GM21526 (cell line): ENCODE results near the gene LINGO1.

Experiments
- ATAC-seq: cut with Tn5 transposase; IDR thresholded peaks from one replicate; pipeline ENCODE4 v1.9.1; 2021; ENCODE audit warnings: moderate library complexity; ENCODE audit not compliant: unreplicated experiment, low FRiP score

The LINGO1 gene

DNA sequence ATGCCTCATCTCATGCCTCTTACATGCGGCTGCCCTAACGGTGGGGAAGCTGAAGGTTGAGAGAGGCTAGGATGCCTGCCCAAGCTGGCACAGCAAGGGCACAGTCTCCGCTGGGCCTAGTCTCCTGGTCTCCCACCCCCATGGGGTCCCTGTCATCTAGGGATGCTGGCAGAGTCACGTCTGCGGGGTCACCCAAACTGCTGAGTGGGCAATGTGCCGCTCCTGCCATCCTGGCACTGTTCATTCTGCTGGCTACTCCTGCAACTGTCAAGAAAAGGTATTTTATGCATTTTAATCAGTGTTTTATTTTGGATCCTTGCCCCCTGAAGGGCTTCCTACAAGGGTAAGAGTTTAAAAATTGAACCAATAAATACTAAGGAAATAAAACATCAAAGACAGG, 12.8 kb downstream of the LINGO1 start:
- ATAC-seq, result no peak

GRCh38 chr15:77617476-77618230, 15.1 kb downstream of the LINGO1 start:
- ATAC-seq, result no peak

DNA sequence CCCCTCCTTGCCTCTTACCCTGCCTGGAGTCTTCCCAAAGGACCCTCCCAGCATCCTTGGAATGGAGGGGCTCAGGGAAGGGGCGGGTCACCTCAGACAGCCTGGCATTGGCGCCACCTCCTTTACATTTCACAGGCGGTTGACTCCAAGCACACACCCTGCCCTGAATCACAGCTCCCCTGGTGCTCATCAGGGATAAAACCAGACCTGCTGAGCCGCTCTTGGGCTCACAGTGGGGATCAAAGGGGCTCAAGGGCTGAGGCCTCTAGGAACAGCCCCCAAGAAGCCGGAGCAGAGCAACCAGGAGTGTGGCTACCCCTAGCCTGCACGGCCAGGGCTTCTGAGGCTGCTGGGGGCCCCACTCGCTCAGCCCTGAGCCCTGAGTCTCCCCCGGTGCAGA, 16.6 kb downstream of the LINGO1 start:
- no peak for ATAC-seq

DNA sequence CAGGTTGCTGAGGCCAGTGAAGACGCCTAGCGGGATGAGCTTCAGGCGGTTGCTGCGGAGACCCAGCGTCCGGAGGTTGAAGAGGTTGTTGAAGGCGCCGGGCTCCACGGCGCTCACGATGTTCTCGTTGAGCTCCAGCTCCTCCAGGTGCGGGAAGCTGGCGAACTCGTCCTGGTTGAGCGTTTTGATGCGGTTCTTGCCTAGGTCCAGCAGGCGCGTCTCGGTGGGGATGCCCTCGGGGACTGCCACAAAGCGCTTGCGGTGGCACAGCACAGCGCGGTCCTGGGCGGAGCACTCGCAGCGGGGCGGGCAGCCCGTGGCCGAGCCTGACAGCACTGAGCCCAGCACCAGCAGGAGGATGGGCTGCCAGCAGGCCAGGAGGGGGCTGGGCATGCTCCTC, 17.2 kb downstream of the LINGO1 start:
- no peak for ATAC-seq

DNA sequence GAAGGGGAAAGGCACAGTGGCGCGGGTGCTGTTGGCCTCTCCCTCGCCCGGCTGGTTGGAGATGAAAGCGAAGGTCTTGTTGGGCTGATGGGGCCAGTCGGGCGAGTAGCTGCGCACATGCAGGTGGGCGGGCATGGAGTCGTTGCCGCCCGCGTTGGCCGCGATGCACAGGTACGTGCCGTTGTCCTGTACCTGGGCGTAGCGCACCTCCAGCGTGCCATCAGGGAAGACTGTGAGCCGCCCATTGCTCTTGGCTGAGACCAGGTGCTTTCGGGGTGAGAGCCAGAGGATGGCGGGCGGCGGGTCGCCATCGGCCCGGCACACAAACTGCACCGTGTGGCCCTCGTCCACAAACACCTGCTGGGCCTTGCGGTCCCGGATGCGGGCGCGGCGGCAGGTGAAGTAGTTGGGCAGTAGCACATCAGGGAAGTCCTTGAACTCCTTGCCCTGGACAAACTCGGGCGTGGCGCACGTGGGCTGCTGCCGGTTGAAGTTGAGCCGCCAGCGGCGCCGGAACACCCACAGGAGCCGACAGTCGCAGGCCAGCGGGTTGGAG, 18.4 kb downstream of the LINGO1 start:
- ATAC-seq, result no peak

GRCh38 chr15:77613814-77614213, 18.9 kb downstream of the LINGO1 start:
- no peak for ATAC-seq

GRCh38 chr15:77612958-77613601, 19.6 kb downstream of the LINGO1 start:
- ATAC-seq, result no peak

- no peak for ATAC-seq
These were observed 20.9 kb downstream of the LINGO1 start for GRCh38 chr15:77611767-77612166.

DNA sequence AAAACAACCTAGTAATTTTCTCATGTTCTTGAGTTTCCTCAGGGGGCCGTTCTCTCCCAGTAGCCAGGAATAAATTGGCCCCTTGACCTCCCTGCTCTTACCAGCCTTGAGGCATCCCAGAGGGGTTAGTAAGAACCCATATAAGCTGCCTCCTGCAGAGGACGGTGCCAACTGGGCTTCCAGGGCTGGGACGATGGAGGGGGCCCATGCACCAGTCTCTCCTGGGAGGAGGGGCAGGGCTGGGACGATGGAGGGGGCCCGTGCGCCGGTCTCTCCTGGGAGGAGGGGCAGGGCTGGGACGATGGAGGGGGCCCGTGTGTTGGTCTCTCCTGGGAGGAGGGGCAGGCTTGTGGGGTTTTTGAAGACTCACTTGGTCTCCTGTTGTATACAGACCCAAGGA, 22.0 kb downstream of the LINGO1 start:
- ATAC-seq, result no peak

- no peak for ATAC-seq
These were observed 23.2 kb downstream of the LINGO1 start for GRCh38 chr15:77609558-77609957.

DNA sequence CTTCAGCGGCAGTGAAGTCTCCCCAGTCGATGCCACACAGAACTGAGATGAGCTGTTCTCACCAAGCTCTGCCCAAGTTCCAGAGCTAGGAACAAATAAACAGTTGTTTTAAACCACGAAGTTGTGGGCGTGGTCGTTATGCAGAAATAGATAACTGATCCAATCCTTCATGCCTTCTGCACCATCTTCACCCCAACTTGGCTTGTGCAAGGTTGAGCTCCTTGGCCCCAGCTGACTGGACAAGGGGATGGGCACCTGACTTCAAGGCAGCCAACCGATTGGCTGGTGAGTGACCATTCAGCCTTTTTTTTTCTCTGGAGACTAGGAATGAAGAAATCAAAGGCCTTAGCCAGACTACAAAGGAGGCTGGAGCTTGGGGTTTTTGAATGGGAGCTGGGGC, 23.9 kb downstream of the LINGO1 start:
- no peak for ATAC-seq

DNA sequence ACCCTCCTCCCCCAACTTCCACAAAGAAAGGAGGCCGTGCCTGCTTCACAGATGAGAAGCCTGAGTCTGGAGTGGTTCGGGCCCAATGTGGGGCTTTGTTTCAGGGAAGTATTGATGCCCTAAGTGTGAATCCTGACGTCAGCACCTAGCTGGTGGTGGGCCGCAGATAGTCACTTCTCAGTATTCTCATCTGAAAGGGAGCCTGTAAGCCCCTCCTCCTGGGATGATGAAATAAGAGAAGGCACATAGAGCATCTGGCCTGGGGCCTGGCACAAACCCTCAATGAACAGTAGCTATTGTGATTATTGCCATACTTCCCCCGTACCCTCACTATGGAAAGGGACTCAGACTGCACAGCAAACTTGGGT, 24.8 kb downstream of the LINGO1 start:
- ATAC-seq, result no peak

GRCh38 chr15:77607111-77607893, 25.4 kb downstream of the LINGO1 start:
- ATAC-seq, result no peak

GRCh38 chr15:77606142-77607034, 26.3 kb downstream of the LINGO1 start:
- no peak for ATAC-seq

DNA sequence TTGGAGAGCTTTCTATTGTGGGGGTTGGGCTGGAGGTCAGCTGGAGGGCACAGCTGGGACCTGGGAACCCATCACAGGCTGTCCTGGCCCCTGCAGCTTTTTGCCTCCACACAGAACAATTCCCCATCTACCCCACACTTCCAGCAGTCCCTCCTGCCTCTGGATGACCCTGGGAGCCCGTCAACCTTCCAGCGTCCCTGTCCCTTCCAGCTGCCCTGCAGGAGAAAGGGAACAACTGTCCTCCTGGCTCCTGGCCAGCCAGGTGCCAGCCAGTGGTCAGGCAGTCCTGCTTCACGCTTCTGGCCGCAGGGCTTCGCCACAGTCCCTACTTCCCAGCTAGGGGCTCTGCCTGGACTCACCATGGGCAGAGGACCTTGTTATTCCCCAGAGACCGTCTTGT, 27.2 kb downstream of the LINGO1 start:
- no peak for ATAC-seq

DNA sequence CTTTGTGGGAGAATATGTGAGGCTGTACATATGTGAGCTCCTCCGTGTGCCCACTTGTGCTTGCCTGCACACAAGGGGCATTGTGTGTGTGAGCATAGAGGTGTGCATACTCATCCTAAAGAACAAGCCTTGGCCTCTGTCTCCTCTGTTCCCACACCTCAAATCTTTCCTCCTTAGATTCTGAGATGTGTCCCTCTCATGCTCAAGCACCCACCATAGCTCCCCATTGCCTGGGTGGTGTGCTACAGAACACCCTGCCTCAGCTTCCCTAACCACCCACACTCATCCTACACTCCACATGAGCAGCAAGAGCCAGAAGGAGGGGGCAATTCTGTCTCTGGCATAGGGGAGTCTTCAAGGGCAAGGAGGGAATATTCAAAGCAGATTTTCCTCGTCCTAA, 27.7 kb downstream of the LINGO1 start:
- no peak for ATAC-seq

GRCh38 chr15:77603611-77604336, 28.9 kb downstream of the LINGO1 start:
- no peak for ATAC-seq

DNA sequence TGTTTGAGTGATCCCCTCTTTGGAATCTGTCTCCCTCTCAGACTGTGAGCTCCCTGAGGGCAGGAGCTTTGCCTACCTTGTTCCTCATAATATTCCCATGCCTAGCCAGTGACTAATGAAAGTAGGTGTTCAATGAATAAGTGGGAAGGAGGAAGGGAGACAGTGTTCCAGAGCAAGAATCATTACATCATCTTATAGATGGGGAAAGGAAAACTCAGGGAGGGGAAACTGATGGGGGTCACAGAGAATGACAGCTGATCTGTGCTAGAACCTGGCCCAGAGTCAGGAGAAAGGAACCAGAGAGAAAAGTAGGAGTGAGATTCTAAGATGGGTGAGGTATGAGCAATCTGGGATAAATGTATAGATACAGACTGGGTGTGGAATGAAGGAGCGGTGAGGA, 29.9 kb downstream of the LINGO1 start:
- ATAC-seq, result no peak

- ATAC-seq, result no peak
These were observed 32.8 kb downstream of the LINGO1 start for GRCh38 chr15:77599899-77600298.

DNA sequence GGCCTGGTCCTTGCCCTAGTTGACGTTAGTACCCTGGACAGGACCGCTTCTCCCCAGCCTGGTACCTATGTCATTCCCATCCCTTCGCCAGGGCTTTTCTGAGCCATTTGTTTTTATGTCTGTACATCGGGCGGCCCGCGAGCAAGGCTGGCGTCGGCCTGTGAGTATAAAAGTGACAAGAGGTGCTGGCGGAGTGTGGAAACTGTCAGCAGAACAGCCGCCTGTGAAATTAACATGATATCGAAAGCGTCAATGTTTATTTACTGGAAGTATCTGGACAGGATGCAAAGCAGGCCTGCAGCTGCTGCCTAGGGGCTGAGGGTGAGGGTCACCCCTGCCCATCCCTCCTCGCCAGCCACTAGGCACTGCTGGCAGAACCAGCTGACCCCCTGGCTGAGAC, 33.4 kb downstream of the LINGO1 start:
- ATAC-seq, result no peak
